HepG2 (cell line): ENCODE measurements around the gene CDH22. TPM values are rescaled to one million over a fixed set of nuclear protein-coding genes. Genes with fewer than 3 reads are reported as not detected.

Source experiments
- CBFB ChIP-seq: sonication (generic); formaldehyde crosslinking; IDR thresholded peaks from 2 replicates; pipeline ENCODE4 v1.4.0; 2020; ENCODE audit warnings: missing genetic modification reagents
- CHD4 ChIP-seq: fragments of 200-600 bp; sonication (generic); IDR thresholded peaks from 2 replicates; pipeline ENCODE4 v1.7.0; 2017; ENCODE audit warnings: mild to moderate bottlenecking, low read length, borderline replicate concordance
- HDAC2 ChIP-seq: sonication (generic); formaldehyde crosslinking; IDR thresholded peaks from 2 replicates; pipeline ENCODE4 v1.4.0; 2020; ENCODE audit warnings: missing genetic modification reagents
- MED8 ChIP-seq: sonication (generic); formaldehyde crosslinking; IDR thresholded peaks from 2 replicates; pipeline ENCODE4 v1.8.1; 2023; ENCODE audit warnings: mild to moderate bottlenecking, missing genetic modification reagents; ENCODE audit not compliant: insufficient replicate concordance
- SMAD3 ChIP-seq: sonication (generic); formaldehyde crosslinking; IDR thresholded peaks from 2 replicates; pipeline ENCODE4 v1.4.0; 2020; ENCODE audit warnings: missing genetic modification reagents
- USF2 ChIP-seq, 2 experiments: sonication (generic) in 1 of 2; formaldehyde crosslinking in 1 of 2; IDR thresholded peaks; 2 replicates each; pipeline versions ENCODE4 v1.5.1 to v1.6.1; 2011 to 2020; ENCODE audit warnings: borderline replicate concordance in 1 of 2, low read depth in 1 of 2, low read length in 1 of 2, mild to moderate bottlenecking in 1 of 2, missing genetic modification reagents in 1 of 2, moderate library complexity in 1 of 2
- ZC3H13 ChIP-seq: sonication (generic); formaldehyde crosslinking; IDR thresholded peaks from 2 replicates; pipeline ENCODE4 v1.8.1; 2023; ENCODE audit warnings: mild to moderate bottlenecking, missing genetic modification reagents, moderate library complexity
- ZNF142 ChIP-seq: sonication (generic); formaldehyde crosslinking; IDR thresholded peaks from 2 replicates; pipeline ENCODE4 v1.4.0; 2020; ENCODE audit warnings: missing genetic modification reagents
- ZNF646 ChIP-seq: sonication (generic); formaldehyde crosslinking; IDR thresholded peaks from 2 replicates; pipeline ENCODE4 v1.9.0; 2021; ENCODE audit warnings: mild to moderate bottlenecking, missing genetic modification reagents
- ZNF775 ChIP-seq: sonication (generic); formaldehyde crosslinking; IDR thresholded peaks from 2 replicates; pipeline ENCODE4 v1.4.0; 2020; ENCODE audit warnings: missing genetic modification reagents, mild to moderate bottlenecking, moderate library complexity, borderline replicate concordance
- ZNF776 ChIP-seq: sonication (generic); formaldehyde crosslinking; IDR thresholded peaks from 2 replicates; pipeline ENCODE4 v1.4.0; 2020; ENCODE audit warnings: mild to moderate bottlenecking, missing genetic modification reagents
- ZNF850 ChIP-seq: sonication (generic); formaldehyde crosslinking; conservative IDR thresholded peaks from 2 replicates; pipeline ENCODE4 v1.9.0; 2021; ENCODE audit warnings: mild to moderate bottlenecking, missing genetic modification reagents
- ZSCAN20 ChIP-seq: sonication (generic); formaldehyde crosslinking; IDR thresholded peaks from 2 replicates; pipeline ENCODE4 v1.4.0; 2020; ENCODE audit warnings: missing genetic modification reagents, mild to moderate bottlenecking, borderline replicate concordance
- polyA plus RNA-seq, 8 experiments: library from polyadenylated mRNA; depleted of rRNA in 3 of 8; stranded (reverse) in 7 of 8; unstranded in 1 of 8; fragments of >200 nt; fragmentation: Illumina TruSeq in 4 of 8; extraction: Trizol in 4 of 8; gene quantifications; 2 replicates each; pipeline versions ENCODE4 v1.2.1 to v1.2.3, GENCODE V29; 2011 to 2016; ENCODE audit warnings: low read depth in 4 of 8, missing spikeins in 1 of 8, mixed read lengths in 1 of 8; ENCODE audit not compliant: insufficient read depth in 1 of 8
- total RNA-seq, 5 experiments: library from RNA; depleted of rRNA; stranded (reverse); fragments of >200 nt; fragmentation: Illumina TruSeq; extraction: Trizol; gene quantifications; 2 replicates each; pipeline ENCODE4 v1.2.3, GENCODE V29; 2016; ENCODE audit warnings: low read depth in 1 of 5

The CDH22 gene
- total and polyA plus RNA-seq, 2 of the 13 experiments (the other 11 are each of a cell fraction or from before 2014, with no cell fraction given), result not detected

- TF ChIP-seq USF2 (IDR thresholded peaks at IDR 0.05; ENCODE audit: low read depth, low read length), result no peak
- TF ChIP-seq USF2 (CRISPR knock-in tag; IDR thresholded peaks at IDR 0.05; ENCODE audit: borderline replicate concordance), result no peak
- TF ChIP-seq ZNF142, result no peak
- TF ChIP-seq ZC3H13 (CRISPR knock-in tag), result no peak
- no peak for TF ChIP-seq ZNF646 (CRISPR knock-in tag)
- TF ChIP-seq ZNF850 (CRISPR knock-in tag), result no peak
- no peak for TF ChIP-seq ZSCAN20 (CRISPR knock-in tag)
- no peak for TF ChIP-seq CHD4
- TF ChIP-seq ZNF776, result peak; percentile 83; the same call in 1 of the 2 replicates
- peak; percentile 45; the same call in 1 of the 2 replicates for TF ChIP-seq HDAC2 (CRISPR knock-in tag)
- TF ChIP-seq MED8 (CRISPR knock-in tag), result no peak
- peak; percentile 18; the same call in 1 of the 2 replicates for TF ChIP-seq CBFB (CRISPR knock-in tag)
- TF ChIP-seq ZNF775 (CRISPR knock-in tag), result 0 out of 2 replicates have a peak, but pooled peaks have one; percentile 42
- 0 out of 2 replicates have a peak, but pooled peaks have one; percentile 16 for TF ChIP-seq SMAD3 (CRISPR knock-in tag)
Measured at GRCh38 chr20:46307139-46307998, 929 bp downstream of the CDH22 start (continued).
